GM18951 (cell line): ENCODE results near the gene BABAM2.

ENCODE experiments used
- POLR2A ChIP-seq: IDR thresholded peaks from 4 replicates; pipeline ENCODE4 v1.6.1; 2011; ENCODE audit warnings: mild to moderate bottlenecking; ENCODE audit not compliant: insufficient read length, insufficient read depth; ENCODE audit errors: extremely low read depth
- in situ Hi-C: fragments of 300-500 bp; cut with MboI; formaldehyde crosslinking; loops from one replicate; pipeline ENCODE4 v1.12.0; 2022; ENCODE audit warnings: low sequenced_read_pairs, mixed read lengths, inconsistent platforms; ENCODE audit not compliant: unreplicated experiment

The BABAM2 gene

GRCh38 chr2:28188436-28188835 is 297.9 kb downstream of the BABAM2 start:
- no peak for TF ChIP-seq POLR2A
- in situ Hi-C loops: no loop called here

GRCh38 chr2:28193630-28194403 is 303.3 kb downstream of the BABAM2 start:
- TF ChIP-seq POLR2A: no peak
- in situ Hi-C loops: no loop called here

- in situ Hi-C loops: no loop called here
- no peak for TF ChIP-seq POLR2A
Observed at GRCh38 chr2:28199995-28200679, 309.6 kb downstream of the BABAM2 start.

DNA sequence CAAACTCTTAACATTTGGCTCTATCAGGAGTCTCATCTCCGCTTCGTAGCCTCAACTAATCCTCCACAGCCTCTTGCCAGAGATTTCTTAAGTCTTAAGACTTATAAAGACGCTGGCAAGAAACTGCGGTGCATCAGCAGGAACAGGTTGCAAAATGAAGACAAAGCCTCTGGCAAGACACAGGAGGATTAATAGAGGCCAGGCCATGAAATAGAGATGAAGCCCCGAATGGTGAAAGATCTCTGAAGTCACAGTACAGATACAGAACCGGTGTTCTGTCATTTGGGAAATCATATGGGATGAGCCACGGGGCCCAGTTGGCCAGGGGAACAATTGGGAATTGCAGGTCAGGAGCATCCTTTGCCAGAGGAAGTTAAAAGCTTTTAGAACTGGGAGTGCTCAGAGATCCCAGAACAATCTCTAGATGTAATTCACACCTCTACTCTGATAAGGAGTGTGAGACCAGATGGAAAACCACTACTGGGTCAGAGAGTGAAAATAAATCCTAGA is 311.2 kb downstream of the BABAM2 start:
- no peak for TF ChIP-seq POLR2A
- in situ Hi-C loops: no loop called here

GRCh38 chr2:28202719-28203118 is 312.2 kb downstream of the BABAM2 start:
- no peak for TF ChIP-seq POLR2A
- in situ Hi-C loops: no loop called here

GRCh38 chr2:28206762-28207161 is 316.2 kb downstream of the BABAM2 start:
- TF ChIP-seq POLR2A: no peak
- in situ Hi-C loops: no loop called here

DNA sequence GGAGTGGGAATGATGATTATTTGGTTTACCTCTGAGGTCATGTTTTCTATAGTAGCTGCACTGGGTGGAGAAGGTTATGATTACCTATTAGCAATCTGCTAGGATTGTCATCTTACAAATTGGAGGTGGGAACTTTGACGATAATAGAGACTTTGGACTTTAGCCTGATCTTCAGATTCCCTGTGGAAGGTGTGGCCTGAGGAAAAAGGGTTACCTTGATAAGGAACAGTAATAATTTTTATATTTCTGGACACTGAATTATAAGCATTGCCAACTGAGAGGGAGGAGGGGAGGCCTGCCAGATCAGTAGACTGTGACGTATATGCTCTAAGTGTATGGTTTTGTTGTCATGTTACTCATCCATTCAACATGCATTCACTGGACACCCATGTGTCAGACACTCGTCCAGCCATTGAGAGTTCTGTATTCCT is 318.7 kb downstream of the BABAM2 start:
- no peak for TF ChIP-seq POLR2A
- in situ Hi-C loops: no loop called here

- no peak for TF ChIP-seq POLR2A
- in situ Hi-C loops: no loop called here
Observed at GRCh38 chr2:28209864-28210263, 319.3 kb downstream of the BABAM2 start.

- in situ Hi-C loops: no loop called here
- TF ChIP-seq POLR2A: no peak
Observed at GRCh38 chr2:28210535-28210934, 320.0 kb downstream of the BABAM2 start.

DNA sequence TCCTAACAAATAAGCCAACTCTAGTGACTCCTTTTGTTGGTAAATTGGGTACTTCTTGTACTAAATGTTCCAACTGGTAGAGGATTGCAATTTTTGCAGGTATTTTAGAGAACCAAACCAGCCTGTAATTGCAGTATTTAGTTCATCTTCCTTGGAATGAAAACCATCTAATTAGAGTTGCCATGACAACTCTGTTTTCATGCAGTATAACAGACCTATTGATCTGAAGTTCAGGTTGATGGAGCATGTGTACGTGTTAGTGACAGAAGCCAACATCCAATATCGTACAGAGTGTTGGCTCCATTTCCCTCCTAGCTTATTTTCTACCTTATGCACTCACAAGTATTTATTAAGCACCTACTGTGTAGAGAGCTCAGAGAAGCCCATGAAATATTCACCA is 325.8 kb downstream of the BABAM2 start:
- no peak for TF ChIP-seq POLR2A
- in situ Hi-C loops: no loop called here

DNA sequence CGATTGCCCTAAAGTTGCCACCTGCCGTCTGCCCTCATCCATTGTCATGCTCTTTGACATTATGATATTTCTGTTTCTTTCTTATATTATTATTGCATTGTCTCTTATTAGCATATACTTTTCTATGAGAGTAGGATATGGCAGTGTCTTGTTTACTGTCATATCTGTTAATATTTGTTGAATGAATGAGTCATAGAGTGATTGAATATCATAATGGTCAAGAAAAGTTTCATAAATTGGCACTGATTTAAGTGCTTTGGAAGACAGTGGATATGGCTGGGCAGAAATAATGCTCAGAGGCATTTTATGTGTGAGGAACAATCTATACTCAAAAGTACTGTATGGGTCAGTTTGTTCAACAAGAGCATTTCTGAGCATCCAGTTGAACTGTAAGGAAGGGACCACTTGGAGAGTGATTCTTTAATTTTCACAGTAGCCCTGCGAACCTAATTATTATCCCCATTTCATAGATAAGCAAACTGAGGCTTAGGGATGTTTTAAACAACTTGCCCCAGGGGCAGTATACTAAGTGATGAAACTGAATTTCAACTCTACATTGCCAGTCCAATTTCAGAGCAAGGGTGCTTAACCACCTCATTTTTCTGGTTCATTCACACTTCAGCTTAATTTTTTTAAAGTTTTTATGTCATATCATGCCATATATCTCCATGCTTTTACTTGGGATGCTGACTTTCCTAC is 326.7 kb downstream of the BABAM2 start:
- TF ChIP-seq POLR2A: no peak
- in situ Hi-C loops: no loop called here

- in situ Hi-C loops: no loop called here
- TF ChIP-seq POLR2A: no peak
Observed at GRCh38 chr2:28219138-28219537, 328.6 kb downstream of the BABAM2 start.

GRCh38 chr2:28219758-28220368 is 329.3 kb downstream of the BABAM2 start:
- in situ Hi-C loops: no loop called here
- no peak for TF ChIP-seq POLR2A
